A204.1 (cell line): ENCODE data around the gene PDRG1.
A peak's percentile ranks its signal among the peaks of the same experiment; 100 is the strongest.

Source experiments
- FAIRE-seq: peaks from 2 replicates; lab custom pipeline; 2012; peaks lifted over from hg19 to GRCh38; lab: Jason Lieb, UNC

Gene PDRG1

GRCh38 chr20:31951530-31952453 is at the start of gene PDRG1:
Gene PDRG1, minus strand, starts transcription at chr20:31952046. Its CDS starts 85 bp downstream, at chr20:31951961.
- peak; percentile 74 for FAIRE-seq

GRCh38 chr20:31998246-31998645 is 46.4 kb upstream of the PDRG1 start:
- FAIRE-seq, result no peak

DNA sequence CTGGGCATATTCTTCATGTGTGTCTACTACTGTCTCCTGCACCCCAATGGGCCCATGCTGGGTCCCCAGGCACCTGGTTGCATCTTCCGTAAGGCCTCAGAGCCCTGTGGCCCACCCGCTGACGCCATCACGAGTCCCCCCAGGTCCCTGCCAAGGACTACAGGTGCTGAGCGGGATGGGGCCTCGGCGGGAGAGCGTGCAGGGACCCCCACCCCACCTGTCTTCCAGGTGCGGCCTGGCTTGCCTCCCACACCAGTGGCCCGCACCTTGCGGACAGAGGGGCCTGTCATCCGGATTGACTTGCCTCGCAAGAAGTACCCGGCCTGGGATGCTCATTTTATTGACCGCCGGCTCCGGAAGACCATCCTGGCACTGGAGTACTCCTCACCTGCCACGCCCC is 45.1 kb upstream of the PDRG1 start:
- no peak for FAIRE-seq

DNA sequence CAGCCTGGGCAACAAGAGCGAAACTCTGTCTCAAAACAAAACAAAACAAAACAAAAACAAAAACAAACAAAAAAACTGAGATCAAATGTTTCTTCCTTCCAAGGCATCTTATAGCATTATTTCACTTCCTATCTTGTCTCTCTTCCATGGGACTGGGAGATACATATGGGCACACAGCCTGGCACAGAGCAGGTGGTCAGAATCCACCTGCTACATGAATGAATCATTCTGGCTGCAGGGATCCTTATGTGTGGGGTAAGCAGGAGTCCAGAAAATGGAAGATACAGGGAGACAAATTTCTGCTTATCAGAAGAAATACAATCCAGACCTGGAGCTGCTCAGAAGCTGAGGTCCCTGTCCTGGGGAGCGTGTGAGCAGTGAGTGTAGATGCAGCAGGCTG is 40.2 kb upstream of the PDRG1 start:
- FAIRE-seq, result no peak

DNA sequence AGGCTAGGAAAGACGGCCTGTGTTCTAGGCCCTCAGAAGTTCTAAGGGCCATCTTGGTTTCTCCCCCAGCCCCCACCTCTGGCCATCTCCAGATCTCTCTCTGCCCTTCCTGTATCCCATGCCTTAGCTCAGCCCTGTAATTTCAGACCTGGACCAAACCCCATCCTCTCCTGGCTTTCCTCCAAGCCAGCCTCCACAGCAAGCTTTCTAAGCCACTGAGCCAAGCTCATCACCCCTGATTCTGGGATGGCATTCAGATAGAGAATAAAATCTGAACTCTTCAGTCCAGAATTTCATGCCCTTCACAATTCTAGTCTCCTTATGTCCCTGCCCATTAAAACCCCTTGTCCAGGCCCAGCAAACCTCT is 39.5 kb upstream of the PDRG1 start:
- no peak for FAIRE-seq

GRCh38 chr20:31990641-31991338 is 38.9 kb upstream of the PDRG1 start:
- no peak for FAIRE-seq

GRCh38 chr20:31989030-31989645 is 37.3 kb upstream of the PDRG1 start:
- no peak for FAIRE-seq

DNA sequence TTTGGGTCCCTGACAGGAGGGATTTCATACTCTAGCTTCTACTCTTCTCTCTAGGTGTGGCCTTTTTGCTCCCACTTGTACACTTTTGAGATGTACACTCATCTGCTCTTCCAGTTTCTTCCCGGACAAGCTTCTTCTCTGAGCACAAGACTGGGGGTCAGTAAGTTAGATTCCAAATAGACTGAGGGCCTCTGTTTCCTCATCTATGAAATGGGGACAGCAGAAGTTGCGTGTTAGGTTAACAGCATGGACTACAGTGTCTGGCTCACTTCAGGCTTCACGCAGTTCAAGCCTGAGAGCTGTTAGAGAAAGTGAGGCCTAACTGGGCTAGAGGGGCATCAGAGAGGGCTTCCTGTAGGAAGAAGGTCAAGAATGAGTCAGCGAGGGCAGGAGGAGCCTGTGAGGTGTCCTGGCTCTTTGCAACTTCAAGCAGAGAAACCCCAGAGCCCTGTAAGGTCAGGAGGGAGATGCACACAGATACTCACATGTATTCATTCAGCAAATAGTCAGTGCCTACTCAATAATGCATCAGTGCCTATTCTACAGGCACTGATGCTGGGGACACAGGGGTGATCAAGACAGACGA is 36.7 kb upstream of the PDRG1 start:
- no peak for FAIRE-seq

- FAIRE-seq, result no peak
Observed at GRCh38 chr20:31987744-31988143, 35.9 kb upstream of the PDRG1 start.

DNA sequence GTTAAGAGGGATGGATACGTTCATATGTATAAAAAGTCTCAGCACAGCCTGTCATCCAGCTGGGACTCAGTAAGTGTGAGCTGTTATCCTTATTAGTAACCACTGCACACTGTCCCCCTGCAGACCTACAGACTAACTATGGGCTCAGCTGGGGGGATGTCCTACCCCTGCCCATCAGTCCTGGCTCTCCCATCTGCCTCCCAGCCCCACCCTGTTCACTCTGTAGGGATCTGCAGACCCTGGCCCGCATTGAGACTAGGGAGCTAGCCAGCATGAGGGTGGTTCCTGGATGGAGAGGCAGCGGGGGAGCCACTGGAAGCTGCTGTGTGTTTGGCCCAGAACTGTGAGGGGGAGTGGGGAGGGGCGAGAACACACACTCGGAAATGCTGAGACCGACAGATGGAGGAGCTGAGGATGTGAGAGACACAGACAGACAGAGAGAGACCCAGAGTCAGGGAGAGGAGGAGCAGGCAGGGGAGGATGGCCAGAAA is 33.2 kb upstream of the PDRG1 start:
- FAIRE-seq, result no peak

GRCh38 chr20:31981784-31982183 is 29.9 kb upstream of the PDRG1 start:
- no peak for FAIRE-seq

DNA sequence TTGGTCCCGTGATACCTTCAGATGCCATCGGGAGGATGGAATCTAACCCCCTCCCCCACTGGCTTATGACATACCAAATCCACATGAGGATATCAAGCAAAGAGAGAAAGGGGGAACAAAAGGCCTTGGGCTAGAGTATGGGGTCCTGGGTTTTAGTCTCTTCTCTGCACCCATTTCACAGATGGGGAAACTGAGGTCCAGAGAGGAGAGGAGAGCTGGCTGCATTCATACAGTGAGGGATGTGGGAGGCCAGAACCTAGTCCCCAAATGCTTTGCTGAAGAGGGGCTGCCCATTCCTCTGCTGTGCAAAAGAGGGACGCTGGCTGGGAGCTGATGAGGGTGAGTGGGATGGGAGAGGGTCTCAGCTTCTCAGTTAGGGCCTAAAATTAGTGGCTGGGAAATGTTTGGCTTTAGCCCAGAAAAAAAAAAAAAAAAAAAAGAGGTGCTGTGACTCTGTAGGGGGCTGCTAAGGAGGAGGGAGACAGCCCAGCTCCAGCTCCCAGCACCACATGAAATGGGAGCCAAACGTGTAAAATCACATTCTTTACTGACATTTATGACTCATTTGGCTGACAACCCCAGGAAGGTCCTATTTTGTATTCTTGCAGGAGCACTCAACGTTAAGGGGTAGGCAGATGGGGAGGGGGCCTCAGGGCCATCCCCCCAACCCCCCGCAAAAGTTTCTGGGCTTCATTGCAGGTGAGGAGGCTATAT is 28.0 kb upstream of the PDRG1 start:
- FAIRE-seq, result no peak

DNA sequence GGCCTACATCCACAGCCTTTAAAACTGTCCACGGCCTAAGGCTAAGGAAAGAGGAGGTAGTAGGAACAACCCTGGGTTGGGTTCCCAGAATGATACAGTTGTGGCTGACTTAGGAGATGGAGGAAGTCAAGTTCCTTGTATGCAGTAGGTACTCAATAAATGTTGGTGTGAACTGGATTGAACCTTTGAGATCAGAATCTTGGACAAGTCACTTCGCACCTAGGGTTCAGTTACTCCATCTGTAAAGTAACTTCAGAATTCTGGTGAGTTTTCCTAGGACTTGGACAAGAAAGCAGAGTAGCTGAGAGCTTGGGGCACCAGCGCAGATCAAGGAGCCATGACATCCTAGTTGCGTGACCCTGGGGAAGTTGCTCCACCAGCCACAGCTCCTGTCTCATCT is 25.2 kb upstream of the PDRG1 start:
- no peak for FAIRE-seq

- FAIRE-seq, result no peak
Observed at GRCh38 chr20:31975874-31976273, 24.0 kb upstream of the PDRG1 start.

- no peak for FAIRE-seq
Observed at GRCh38 chr20:31974951-31975487, 23.2 kb upstream of the PDRG1 start.

GRCh38 chr20:31974296-31974695 is 22.4 kb upstream of the PDRG1 start:
- no peak for FAIRE-seq

- FAIRE-seq, result no peak
Observed at GRCh38 chr20:31972471-31973021, 20.7 kb upstream of the PDRG1 start.

- FAIRE-seq, result no peak
Observed at GRCh38 chr20:31969991-31970390, 18.1 kb upstream of the PDRG1 start.

- FAIRE-seq, result no peak
Observed at GRCh38 chr20:31968291-31969126, 16.7 kb upstream of the PDRG1 start.

- no peak for FAIRE-seq
Observed at GRCh38 chr20:31967830-31968249, 16.0 kb upstream of the PDRG1 start, which contains the start of gene XKR7. Gene XKR7, plus strand, starts transcription at chr20:31968151. Its CDS starts 25 bp downstream, at chr20:31968176.
